RPMI7951 (cell line): Measurements from ENCODE around the gene HNRNPC. TPM values are rescaled to one million over a fixed set of nuclear protein-coding genes. Genes with fewer than 3 reads are reported as not detected.
A peak's percentile ranks its signal among the peaks of the same experiment; 100 is the strongest.
"Not testable (repeated sequence)": the region's sequence is repeated elsewhere in the genome, so short reads cannot be mapped to it uniquely, and the experiment has no call there.

Experiments used
- DNase-seq: peaks from one replicate; pipeline ENCODE4 v3.0.0-alpha.2; 2012; ENCODE audit warnings: low read depth
- total RNA-seq: library from RNA; depleted of rRNA; stranded (reverse); fragments of >200 nt; shearing (Covaris generic); gene quantifications from 2 replicates; pipeline ENCODE4 v1.2.3, GENCODE V29; 2014

HNRNPC gene
- total RNA-seq, 1 experiment from 2014 or later = 723 TPM

GRCh38 chr14:21272661-21273060 is 3.4 kb upstream of the HNRNPC start:
- not testable (repeated sequence) for DNase-seq

DNA sequence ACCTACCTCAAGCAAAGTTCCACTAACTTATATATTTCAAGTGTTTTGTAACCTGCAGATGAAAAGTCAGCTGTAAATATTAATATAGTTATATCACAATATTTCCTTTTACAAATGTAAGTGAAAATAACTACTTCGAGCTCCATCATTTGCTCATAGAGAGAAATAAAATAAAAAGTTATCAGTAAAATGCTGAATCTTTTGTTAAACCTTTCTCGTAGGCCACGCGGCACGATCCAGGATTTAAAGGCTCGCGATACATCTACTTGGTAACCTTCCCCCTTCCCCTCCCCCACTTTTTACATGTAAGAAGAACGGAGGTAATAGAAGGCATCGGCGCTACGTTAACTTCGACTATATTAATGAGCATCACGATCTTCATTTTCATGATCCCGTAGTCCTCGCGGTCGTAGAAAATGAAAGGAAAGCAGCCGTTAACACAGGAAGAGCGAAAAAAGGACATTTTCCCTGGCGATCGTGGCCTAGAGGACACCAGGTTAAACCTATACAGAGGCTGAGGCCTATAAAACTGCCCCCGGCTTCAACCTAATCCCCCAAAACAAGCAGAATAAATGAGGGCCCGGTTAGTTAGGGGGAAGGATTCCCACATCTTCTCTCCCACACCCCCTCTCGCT is 508 bp downstream of the HNRNPC start:
- DNase-seq = peak; percentile 53

DNA sequence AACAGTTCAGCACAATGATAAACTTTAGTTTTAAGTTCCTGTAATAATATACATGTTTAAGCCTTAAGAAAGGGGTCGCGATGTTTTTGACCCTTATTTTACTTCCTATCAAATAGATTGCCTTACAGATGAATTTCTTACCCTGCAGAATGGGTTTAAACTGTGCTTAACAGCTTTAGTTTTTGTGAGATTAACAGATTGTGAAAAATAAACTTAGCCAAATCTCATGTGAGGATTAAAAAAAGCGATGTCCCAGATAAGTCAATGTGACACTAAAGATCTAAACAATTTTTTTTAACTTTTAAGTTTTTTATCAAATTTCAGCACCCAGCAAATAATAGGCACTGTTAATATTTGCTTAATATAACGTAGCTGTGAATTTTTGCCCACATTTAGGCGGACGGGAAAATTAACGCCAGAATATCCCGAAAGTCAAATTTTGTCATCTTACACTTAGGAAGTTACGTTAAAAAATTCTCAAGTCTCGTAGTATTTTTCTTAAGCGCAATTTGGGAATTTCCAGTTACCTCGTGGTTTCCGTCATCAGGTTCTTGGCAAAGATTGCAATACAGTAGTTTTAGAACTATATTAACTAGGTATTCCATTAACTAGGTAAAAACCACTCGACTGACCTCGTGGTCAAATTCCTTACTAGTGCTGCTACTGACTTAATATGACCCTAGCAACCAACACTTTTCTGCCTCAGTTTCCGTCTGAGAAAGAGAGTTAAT is 1.2 kb downstream of the HNRNPC start:
- DNase-seq = peak; percentile 15

DNA sequence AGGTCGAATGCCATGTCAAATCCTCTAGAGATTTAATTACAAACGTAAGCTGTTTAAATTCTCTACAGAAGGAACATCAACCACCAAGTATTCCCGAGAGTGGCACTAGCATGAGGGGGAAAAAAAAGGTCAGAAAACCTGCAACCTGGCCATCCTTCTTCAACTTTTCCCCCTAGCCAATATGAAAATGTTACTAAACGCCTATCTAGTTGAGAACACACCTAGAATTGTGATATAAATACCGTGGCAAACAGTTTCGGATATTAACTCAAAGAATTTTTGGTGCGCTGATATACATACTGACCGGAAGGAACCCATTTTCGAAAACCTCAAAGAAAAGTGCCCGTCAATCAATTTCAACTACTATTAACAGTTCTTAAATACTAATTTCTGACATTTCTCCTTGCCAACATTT is 1.8 kb downstream of the HNRNPC start:
- DNase-seq = no peak

GRCh38 chr14:21264025-21264801 is 5.0 kb downstream of the HNRNPC start:
- DNase-seq = peak; percentile 87

GRCh38 chr14:21263284-21264024 is 5.8 kb downstream of the HNRNPC start:
- DNase-seq = peak; percentile 62

- no peak for DNase-seq
Observed at GRCh38 chr14:21262410-21262809, 6.8 kb downstream of the HNRNPC start.

DNA sequence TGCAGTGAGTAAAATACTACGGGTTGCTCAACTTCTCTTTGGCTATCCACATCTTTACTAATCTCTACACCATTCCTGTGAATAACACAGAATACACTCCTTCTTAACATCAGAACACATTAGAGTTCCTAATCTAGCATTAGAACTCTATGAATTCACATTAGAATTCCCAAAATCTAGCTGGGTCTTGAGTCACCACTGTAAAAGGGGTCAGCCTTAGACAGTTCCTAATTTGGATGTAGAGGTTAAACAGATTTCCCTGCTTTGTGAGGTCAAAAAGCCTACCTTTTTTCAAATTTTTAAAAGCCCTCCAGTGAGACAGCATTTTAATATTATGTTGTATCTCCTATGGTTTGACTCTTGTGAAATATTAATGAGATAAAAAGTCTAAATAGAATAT is 7.4 kb downstream of the HNRNPC start:
- DNase-seq = no peak

GRCh38 chr14:21258889-21259787 is 10.1 kb downstream of the HNRNPC start:
- DNase-seq = no peak

GRCh38 chr14:21258005-21258888 is 11.0 kb downstream of the HNRNPC start:
- DNase-seq = no peak

GRCh38 chr14:21257394-21257909 is 11.8 kb downstream of the HNRNPC start:
- DNase-seq = peak; percentile 69

DNA sequence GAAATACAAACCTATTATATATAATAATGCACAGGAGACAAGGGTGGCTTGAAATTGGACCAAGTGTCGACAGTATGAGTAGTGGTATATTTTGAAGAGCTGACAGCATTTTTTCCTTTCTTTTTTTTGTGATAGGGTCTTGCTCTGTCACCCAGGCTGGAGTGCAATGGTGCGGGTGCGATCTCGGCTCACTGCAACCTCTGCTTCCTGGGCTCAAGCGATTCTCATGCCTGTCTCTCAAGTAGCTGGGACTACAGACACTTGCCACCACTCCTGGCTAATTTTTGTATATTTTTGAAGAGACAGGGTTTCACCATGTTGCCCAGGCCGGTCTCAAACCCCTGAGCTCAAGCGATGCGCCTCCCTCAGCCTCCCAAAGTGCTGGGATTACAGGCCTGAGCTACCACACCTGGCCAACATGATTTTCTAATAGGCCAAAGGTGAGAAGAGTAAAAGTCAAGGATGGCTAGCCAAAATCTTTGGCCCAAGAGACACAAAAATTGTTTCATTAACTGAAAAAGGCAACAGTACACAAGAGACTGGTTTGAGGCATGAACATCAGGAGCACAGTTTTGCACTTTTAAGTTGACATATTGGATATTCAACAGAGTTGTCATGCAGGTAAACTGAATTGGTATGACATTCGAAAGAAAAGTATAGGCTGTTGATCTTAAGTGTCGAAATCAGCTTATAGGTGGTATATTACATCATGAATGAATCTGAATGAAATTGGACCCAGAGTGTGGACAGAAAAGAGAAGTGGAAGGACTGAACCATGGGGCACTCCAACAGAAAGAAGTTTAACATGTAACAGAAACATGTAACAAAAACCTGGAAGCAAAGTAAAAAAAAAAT is 12.5 kb downstream of the HNRNPC start:
- DNase-seq = no peak

DNA sequence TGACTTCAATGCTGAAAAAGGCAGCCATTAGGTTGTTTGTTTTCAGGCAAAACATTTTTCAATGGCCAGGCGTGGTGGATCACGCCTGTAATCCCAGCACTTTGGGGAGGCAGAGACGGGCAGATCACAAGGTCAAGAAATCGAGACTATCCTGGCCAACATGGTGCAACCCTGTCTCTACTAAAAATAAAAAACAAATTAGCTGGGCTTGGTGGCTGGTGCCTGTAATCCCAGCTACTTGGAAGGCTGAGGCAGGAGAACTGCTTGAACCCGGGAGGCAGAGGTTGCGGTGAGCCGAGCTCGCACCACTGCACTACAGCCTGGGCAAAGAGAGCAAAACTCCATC is 13.2 kb downstream of the HNRNPC start:
- not testable (repeated sequence) for DNase-seq

GRCh38 chr14:21255385-21256101 is 13.7 kb downstream of the HNRNPC start:
- peak; percentile 51 for DNase-seq

GRCh38 chr14:21252149-21252548 is 17.1 kb downstream of the HNRNPC start:
- no peak for DNase-seq

- no peak for DNase-seq
Observed at GRCh38 chr14:21251215-21251614, 18.0 kb downstream of the HNRNPC start.

DNA sequence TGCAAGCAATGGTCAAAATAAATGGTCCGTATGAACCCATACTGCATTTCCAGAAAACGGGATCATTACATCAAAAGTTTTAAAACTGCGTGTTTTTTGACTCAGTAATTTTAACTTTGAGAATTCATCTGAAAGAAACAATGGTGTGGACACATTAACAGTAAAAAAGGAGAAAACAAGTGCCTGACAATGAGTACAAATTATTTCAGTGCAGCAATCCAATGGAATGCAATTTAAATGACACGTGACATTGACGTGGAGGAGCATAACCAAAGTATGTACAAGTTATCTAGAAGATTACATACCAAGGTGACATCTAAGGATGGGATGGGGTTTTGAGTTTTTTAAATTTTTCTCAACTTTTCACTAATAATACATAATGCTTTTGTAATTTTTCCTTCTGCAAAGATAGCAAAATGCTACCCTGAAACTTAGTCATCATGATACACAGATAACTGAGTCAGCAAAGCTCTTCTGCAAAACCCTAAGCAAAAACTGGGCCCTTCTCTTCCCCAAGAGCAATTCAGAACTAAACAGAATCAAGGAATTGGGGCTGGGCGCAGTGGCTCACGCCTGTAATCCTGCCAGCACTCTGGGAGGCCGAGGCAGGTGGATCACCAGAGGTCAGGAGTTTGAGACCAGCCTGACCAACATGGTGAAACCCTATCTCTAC is 20.4 kb downstream of the HNRNPC start:
- DNase-seq = no peak

DNA sequence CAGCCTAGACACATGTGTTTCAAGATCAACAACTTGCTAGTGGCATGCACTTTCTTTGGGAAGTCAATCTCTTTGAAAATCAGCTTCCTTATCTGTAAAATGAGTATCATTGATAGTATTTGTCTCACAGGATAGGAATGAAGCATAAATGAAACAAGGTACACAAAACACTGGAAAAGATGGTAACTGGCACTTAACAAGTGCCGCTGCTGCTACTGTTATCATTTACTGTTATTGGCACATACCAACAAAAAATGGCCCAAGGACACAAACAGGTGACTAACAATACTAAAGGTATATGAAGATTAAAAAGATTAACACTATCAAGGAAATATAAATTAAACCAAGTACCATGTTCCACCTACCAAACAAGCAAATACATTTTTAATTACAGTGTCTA is 20.9 kb downstream of the HNRNPC start:
- DNase-seq = no peak
